ENCODE measurements around the gene RXFP2.

The RXFP2 gene

DNA sequence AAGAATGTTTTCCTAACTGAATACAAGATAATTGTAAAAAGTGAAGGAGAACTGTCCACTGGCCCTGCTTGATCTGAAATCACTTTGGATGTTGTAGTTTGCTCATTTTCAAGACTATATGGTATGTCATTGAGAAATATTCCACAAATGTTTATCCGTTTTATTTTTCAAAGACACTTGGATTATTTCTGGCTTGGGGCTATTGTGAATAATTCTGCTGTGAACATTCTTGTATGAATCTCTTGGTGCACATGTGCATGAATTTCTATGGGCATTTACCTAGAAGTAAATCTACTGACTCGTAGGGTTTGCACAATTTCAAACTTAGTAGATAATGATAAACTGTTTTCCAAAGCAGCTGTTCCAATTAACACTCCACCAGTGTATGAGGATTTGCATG is 8.6 kb downstream of the RXFP2 start:
- H3K4me3 ChIP-seq (replicated peaks; ENCODE audit: low read depth, low read length) = no peak overlapping the region
- TF ChIP-seq, protein P1, sequence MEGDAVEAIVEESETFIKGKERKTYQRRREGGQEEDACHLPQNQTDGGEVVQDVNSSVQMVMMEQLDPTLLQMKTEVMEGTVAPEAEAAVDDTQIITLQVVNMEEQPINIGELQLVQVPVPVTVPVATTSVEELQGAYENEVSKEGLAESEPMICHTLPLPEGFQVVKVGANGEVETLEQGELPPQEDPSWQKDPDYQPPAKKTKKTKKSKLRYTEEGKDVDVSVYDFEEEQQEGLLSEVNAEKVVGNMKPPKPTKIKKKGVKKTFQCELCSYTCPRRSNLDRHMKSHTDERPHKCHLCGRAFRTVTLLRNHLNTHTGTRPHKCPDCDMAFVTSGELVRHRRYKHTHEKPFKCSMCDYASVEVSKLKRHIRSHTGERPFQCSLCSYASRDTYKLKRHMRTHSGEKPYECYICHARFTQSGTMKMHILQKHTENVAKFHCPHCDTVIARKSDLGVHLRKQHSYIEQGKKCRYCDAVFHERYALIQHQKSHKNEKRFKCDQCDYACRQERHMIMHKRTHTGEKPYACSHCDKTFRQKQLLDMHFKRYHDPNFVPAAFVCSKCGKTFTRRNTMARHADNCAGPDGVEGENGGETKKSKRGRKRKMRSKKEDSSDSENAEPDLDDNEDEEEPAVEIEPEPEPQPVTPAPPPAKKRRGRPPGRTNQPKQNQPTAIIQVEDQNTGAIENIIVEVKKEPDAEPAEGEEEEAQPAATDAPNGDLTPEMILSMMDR (IDR thresholded peaks at IDR 0.05; ENCODE audit: low read length, missing control alignments) = no peak
- no peak for DNase-seq (ENCODE audit: low read depth)

DNA sequence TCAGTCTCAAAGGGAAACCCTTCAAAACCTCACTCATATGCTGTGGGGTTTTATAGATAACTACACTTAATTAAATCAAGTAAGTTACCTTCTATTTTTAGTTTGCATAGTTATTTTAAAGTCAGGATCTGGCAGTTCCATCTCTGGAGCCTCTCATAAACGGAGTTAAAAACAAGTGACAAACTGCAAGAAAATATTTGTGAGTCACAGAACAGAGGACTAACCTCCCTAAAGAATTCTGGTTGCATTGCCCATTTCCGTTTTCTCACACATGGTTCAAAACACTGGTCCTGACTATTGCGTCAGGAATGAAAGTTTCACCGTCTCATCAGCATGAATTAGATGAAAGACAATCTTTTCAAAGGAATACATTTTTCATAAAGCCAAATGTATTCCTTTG is 10.6 kb downstream of the RXFP2 start:
- DNase-seq (ENCODE audit: low read depth) = peak; percentile 93
- no peak overlapping the region for H3K4me3 ChIP-seq (replicated peaks; ENCODE audit: low read depth, low read length)
- TF ChIP-seq, protein P1 (IDR thresholded peaks at IDR 0.05; ENCODE audit: low read length, missing control alignments) = no peak

DNA sequence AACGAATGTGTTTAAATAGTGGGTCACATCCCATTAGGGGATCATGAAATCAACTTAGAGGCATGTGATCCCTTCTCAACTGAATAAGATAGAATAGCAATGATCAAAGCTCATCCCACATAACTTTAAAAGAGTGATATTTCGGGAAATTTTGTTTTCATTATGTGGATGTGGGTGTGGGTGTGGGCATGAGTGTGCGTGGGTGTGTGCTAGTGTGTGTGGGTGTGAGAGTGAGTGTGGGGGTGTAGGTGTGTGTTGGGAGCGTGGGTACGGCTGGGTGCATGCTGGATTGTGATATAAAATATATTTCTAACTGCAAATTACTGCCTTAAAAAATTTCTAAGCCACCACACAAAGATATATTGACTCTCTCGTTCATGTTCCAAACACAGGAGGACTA is 15.9 kb downstream of the RXFP2 start:
- DNase-seq (ENCODE audit: low read depth) = no peak
- H3K4me3 ChIP-seq (replicated peaks; ENCODE audit: low read depth, low read length) = no peak overlapping the region
- TF ChIP-seq, protein P1 (IDR thresholded peaks at IDR 0.05; ENCODE audit: low read length, missing control alignments) = no peak

DNA sequence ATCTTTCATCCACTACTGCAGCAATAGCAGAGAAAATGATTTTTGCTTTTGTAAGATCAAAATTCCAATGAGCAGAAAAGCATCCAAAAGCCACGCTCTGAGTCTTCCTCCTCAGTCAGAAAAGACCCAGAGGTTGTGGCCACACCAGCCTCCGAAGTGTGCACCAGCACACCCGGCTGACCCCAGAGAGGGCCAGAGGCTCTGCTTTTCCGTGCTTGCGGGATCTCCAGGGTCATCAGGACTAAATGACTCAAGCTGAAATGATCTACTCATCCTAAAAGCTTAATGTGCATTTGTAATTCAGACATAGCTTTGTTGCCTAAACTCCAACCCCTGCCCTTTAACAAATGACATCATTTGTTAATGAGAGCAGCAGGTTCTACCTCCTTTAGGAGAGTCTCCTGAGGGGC is 16.5 kb downstream of the RXFP2 start:
- TF ChIP-seq, protein P1 (IDR thresholded peaks at IDR 0.05; ENCODE audit: low read length, missing control alignments) = no peak
- no peak for DNase-seq (ENCODE audit: low read depth)
- H3K4me3 ChIP-seq (replicated peaks; ENCODE audit: low read depth, low read length) = no peak overlapping the region

DNA sequence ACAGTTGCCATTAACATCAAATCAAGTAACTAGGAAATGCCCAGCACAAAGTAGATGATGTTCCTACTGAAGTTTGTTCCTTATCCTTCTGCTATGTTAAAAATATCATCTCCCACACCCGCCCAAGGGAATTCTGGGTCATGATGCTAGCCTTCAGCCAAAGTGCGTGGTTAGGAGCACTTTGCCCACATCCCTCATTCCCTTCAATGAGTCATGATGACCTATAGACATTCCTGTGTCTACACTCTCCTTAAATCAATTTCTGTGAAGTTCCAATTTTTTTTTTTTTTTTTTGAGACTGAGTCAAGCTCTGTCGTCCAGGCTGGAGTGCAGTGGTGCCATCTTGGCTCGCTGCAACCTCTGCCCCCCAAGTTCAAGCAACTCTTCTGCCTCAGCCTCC is 17.0 kb downstream of the RXFP2 start:
- no peak overlapping the region for H3K4me3 ChIP-seq (replicated peaks; ENCODE audit: low read depth, low read length)
- TF ChIP-seq, protein P1 (IDR thresholded peaks at IDR 0.05; ENCODE audit: low read length, missing control alignments) = no peak
- peak; percentile 73 for DNase-seq (ENCODE audit: low read depth)

DNA sequence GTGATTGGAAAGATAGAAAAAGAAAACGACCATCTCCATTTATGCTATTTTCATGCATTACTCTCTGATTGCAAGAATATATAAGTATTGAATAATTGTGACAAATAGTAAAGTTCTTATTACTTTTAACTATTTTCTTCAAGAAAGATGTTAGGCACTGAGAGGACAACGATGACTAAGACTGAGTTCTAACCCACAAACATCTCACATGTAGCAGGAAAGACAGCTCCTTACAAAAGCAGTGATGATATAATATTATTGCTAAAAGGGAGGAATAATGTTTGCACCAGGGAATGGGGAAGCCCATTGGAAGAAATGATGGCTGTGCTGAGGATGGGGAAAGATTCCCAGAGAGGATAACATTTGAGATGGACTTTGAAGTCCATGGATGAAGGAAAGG is 22.6 kb downstream of the RXFP2 start:
- no peak overlapping the region for H3K4me3 ChIP-seq (replicated peaks; ENCODE audit: low read depth, low read length)
- TF ChIP-seq, protein P1 (IDR thresholded peaks at IDR 0.05; ENCODE audit: low read length, missing control alignments) = no peak
- DNase-seq (ENCODE audit: low read depth) = no peak

DNA sequence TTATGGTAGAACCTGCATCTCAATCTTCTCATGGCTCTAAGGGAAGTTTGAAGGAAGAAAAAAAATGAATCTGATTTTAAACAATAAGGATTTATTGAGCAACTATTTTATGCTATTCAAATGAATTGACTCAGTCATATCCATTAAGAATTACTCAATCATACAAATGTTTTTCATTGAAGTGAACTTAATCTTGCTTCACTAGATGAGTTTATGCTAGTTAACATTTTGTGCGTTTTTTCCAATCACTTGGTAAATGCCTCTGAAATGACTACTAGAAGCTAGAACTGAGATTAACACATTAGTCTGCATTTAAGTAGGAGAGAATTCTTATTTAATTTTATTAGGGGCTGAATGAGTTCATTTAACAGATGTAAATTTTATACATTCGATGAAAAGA is 25.2 kb downstream of the RXFP2 start:
- no peak overlapping the region for H3K4me3 ChIP-seq (replicated peaks; ENCODE audit: low read depth, low read length)
- TF ChIP-seq, protein P1 (IDR thresholded peaks at IDR 0.05; ENCODE audit: low read length, missing control alignments) = no peak
- DNase-seq (ENCODE audit: low read depth) = no peak
